Measurements from ENCODE around the gene NELL1. TPM values are rescaled to one million over a fixed set of nuclear protein-coding genes. Genes with fewer than 3 reads are reported as not detected.

Gene NELL1
- total and polyA plus RNA-seq, 2 donors (not counting 1 experiment from before 2014, with no cell fraction given): not detected

GRCh38 chr11:21564833-21565682, 895.7 kb downstream of the NELL1 start:
- H3K36me3 ChIP-seq (ENCODE audit: control insufficient read depth, insufficient read depth, low read length): no peaks in the 10 kb centered on the region
- no peaks in the 10 kb centered on the region for H3K27me3 ChIP-seq (ENCODE audit: control insufficient read depth, insufficient read depth, low read length)
- H3K79me2 ChIP-seq (ENCODE audit: control insufficient read depth, insufficient read depth, low read length): no peaks in the 10 kb centered on the region
- no peak overlapping the region for H3K4me3 ChIP-seq (replicated peaks in 1 of 4; ENCODE audit: control extremely low read depth in 1 of 4, insufficient read depth in 1 of 4, low read depth in 3 of 4, low read length in 4 of 4)
- peak in 1 of 2 donors; percentile 1 for DNase-seq (ENCODE audit: low read depth in 2 of 2)
- no peak overlapping the region for H3K4me2 ChIP-seq (ENCODE audit: extremely low read depth, insufficient read depth, low read length)
- no peak overlapping the region for H2AFZ ChIP-seq (ENCODE audit: low read length)
- no peaks in the 10 kb centered on the region for H3K9me3 ChIP-seq (ENCODE audit: control insufficient read depth, insufficient read depth, low read depth, low read length)
- H3K27ac ChIP-seq (ENCODE audit: insufficient read depth, low read length): no peak overlapping the region
- no peaks in the 10 kb centered on the region for H4K20me1 ChIP-seq (ENCODE audit: control insufficient read depth, extremely low read depth, insufficient read depth, low read length)
- TF ChIP-seq EZH2 (IDR thresholded peaks at IDR 0.05; ENCODE audit: low read length, missing control alignments) (no peak), CTCF (conservative IDR thresholded peaks at IDR 0.05 in 1 of 2, IDR thresholded peaks at IDR 0.05 in 1 of 2; ENCODE audit: low read depth in 1 of 2, low read length in 2 of 2) (no peak)
- no peaks in the 10 kb centered on the region for H3K4me1 ChIP-seq (ENCODE audit: control insufficient read depth, extremely low read depth, insufficient read depth, low read length)
- H3K9ac ChIP-seq (ENCODE audit: insufficient read depth, low read length): no peak overlapping the region

GRCh38 chr11:21566521-21567117, 897.2 kb downstream of the NELL1 start:
- H3K27ac ChIP-seq (ENCODE audit: insufficient read depth, low read length): no peak overlapping the region
- H3K27me3 ChIP-seq (ENCODE audit: control insufficient read depth, insufficient read depth, low read length): no peaks in the 10 kb centered on the region

More at GRCh38 chr11:21566521-21567117, 897.2 kb downstream of the NELL1 start:
- Histone ChIP-seq H3K36me3 (ENCODE audit: control insufficient read depth, insufficient read depth, low read length) (no peaks in the 10 kb centered on the region), H3K4me3 (replicated peaks in 1 of 4; ENCODE audit: control extremely low read depth in 1 of 4, insufficient read depth in 1 of 4, low read depth in 3 of 4, low read length in 4 of 4) (no peak overlapping the region), H3K9me3 (ENCODE audit: control insufficient read depth, insufficient read depth, low read depth, low read length) (no peaks in the 10 kb centered on the region), H4K20me1 (ENCODE audit: control insufficient read depth, extremely low read depth, insufficient read depth, low read length) (no peaks in the 10 kb centered on the region), H3K79me2 (ENCODE audit: control insufficient read depth, insufficient read depth, low read length) (no peaks in the 10 kb centered on the region), H2AFZ (ENCODE audit: low read length) (no peak overlapping the region), H3K9ac (ENCODE audit: insufficient read depth, low read length) (no peak overlapping the region), H3K4me1 (ENCODE audit: control insufficient read depth, extremely low read depth, insufficient read depth, low read length) (no peaks in the 10 kb centered on the region), H3K4me2 (ENCODE audit: extremely low read depth, insufficient read depth, low read length) (no peak overlapping the region)
- no peak for DNase-seq (ENCODE audit: low read depth in 2 of 2)
- TF ChIP-seq EZH2 (IDR thresholded peaks at IDR 0.05; ENCODE audit: low read length, missing control alignments): no peak
- no peak for TF ChIP-seq CTCF (conservative IDR thresholded peaks at IDR 0.05 in 1 of 2, IDR thresholded peaks at IDR 0.05 in 1 of 2; ENCODE audit: low read depth in 1 of 2, low read length in 2 of 2)
